A673 (cell line): ENCODE results near the gene RASA4B.

Source experiments
- CTCF ChIP-seq: fragments of 300-800, 200-600 bp; sonication (generic); conservative IDR thresholded peaks from 2 replicates; pipeline ENCODE4 v1.5.1; 2017; ENCODE audit warnings: low read depth, mild to moderate bottlenecking, antibody characterized with exemption, low read length, moderate library complexity, mixed read lengths
- EZH2 ChIP-seq: fragments of 200-600 bp; sonication (generic); IDR thresholded peaks from 2 replicates; pipeline ENCODE4 v1.6.1; 2017; ENCODE audit warnings: borderline replicate concordance, low read depth, mild to moderate bottlenecking, mixed read lengths, antibody characterized with exemption, low read length; ENCODE audit not compliant: poor library complexity, severe bottlenecking

GRCh38 chr7:102454468-102454867, 63.1 kb downstream of the RASA4B start:
- TF ChIP-seq CTCF (no peak), EZH2 (no peak)
